SK-N-MC (cell line): ENCODE results near the gene RHBDL1.

Source experiments
- EZH2 ChIP-seq: fragments of 200-600 bp; sonication (generic); IDR thresholded peaks from one replicate; pipeline ENCODE4 v1.6.1; 2017; ENCODE audit warnings: antibody characterized with exemption
- FOXP2 ChIP-seq: optimal IDR thresholded peaks from 2 replicates; pipeline ENCODE3; 2011; ENCODE audit warnings: mild to moderate bottlenecking, moderate library complexity; ENCODE audit not compliant: insufficient read depth; ENCODE audit errors: extremely low read length, control extremely low read depth
- POLR2AphosphoS5 ChIP-seq: IDR thresholded peaks from 2 replicates; pipeline ENCODE4 v1.6.1; 2012; ENCODE audit warnings: mild to moderate bottlenecking, low read depth, low read length, borderline replicate concordance

GRCh38 chr16:649631-650030 is 25.8 kb upstream of the RHBDL1 start:
- TF ChIP-seq POLR2AphosphoS5 = no peak
- no peak for TF ChIP-seq EZH2
- no peak for TF ChIP-seq FOXP2
